Endodermal cell (in vitro differentiated cells): ENCODE data around the gene MARVELD2. TPM values are rescaled to one million over a fixed set of nuclear protein-coding genes. Genes with fewer than 3 reads are reported as not detected.

Experiments used
- DNase-seq: peaks from one replicate; pipeline ENCODE4 v3.0.0-alpha.2; 2017
- H3K27ac ChIP-seq: 2 replicates; pipeline ENCODE4 v1.5.1; 2013; ENCODE audit warnings: mild to moderate bottlenecking, low read depth, low read length, moderate library complexity
- H3K27me3 ChIP-seq: 2 replicates; pipeline ENCODE4 v1.6.1; 2013; ENCODE audit warnings: mild to moderate bottlenecking, low read length, moderate library complexity; ENCODE audit not compliant: insufficient read depth, control insufficient read depth, poor library complexity, severe bottlenecking
- H3K36me3 ChIP-seq: 2 replicates; pipeline ENCODE4 v1.7.0; 2013; ENCODE audit warnings: mild to moderate bottlenecking, low read length, moderate library complexity; ENCODE audit not compliant: control insufficient read depth, insufficient read depth
- H3K4me1 ChIP-seq: one replicate; pipeline ENCODE4 v1.7.0; 2013; ENCODE audit warnings: low read length; ENCODE audit not compliant: control insufficient read depth, insufficient read depth
- H3K4me3 ChIP-seq: 2 replicates; pipeline ENCODE4 v1.5.1; 2013; ENCODE audit warnings: mild to moderate bottlenecking, low read length, moderate library complexity
- H3K9ac ChIP-seq: 2 replicates; pipeline ENCODE4 v1.6.1; 2013; ENCODE audit warnings: mild to moderate bottlenecking, low read length, moderate library complexity; ENCODE audit not compliant: poor library complexity, severe bottlenecking; ENCODE audit errors: extremely low read depth
- H3K9me3 ChIP-seq: 2 replicates; pipeline ENCODE4 v1.6.1; 2013; ENCODE audit warnings: mild to moderate bottlenecking, low read length, moderate library complexity; ENCODE audit not compliant: control insufficient read depth
- H3K27ac Mint-ChIP-seq: 2 replicates; pipeline ENCODE4 v1.8.0; 2020; ENCODE audit warnings: mixed read lengths
- H3K27me3 Mint-ChIP-seq: 2 replicates; pipeline ENCODE4 v1.8.0; 2021; ENCODE audit warnings: mild to moderate bottlenecking, mixed read lengths; ENCODE audit not compliant: insufficient read depth
- H3K36me3 Mint-ChIP-seq: 2 replicates; pipeline ENCODE4 v1.8.0; 2020; ENCODE audit warnings: low read depth, mixed read lengths
- H3K4me1 Mint-ChIP-seq: 2 replicates; pipeline ENCODE4 v1.8.0; 2020; ENCODE audit warnings: mixed read lengths
- H3K4me3 Mint-ChIP-seq: 2 replicates; pipeline ENCODE4 v1.8.0; 2020; ENCODE audit warnings: mild to moderate bottlenecking, moderate library complexity, mixed read lengths
- H3K9me3 Mint-ChIP-seq: 2 replicates; pipeline ENCODE4 v1.8.0; 2020; ENCODE audit warnings: mild to moderate bottlenecking, mixed read lengths
- CTCF ChIP-seq: fragments of 200-600 bp; sonication (generic); conservative IDR thresholded peaks from 2 replicates; pipeline ENCODE4 v1.5.0; 2021; ENCODE audit warnings: antibody characterized with exemption, mild to moderate bottlenecking
- WGBS, 2 experiments: methylation state at CpG; one replicate each; pipeline versions ENCODE4 v1.1.5 to v1.1.7; 2013; ENCODE audit warnings: missing lambda C conversion rate in 2 of 2, mixed read lengths in 1 of 2; ENCODE audit not compliant: insufficient coverage in 1 of 2, insufficient read length in 1 of 2; 5-methylcytosine and 5-hydroxymethylcytosine counted together
- total RNA-seq, 2 donors: library from RNA; stranded (reverse); fragmentation: NEBNext Ultra II Directional in 1 of 2; extraction: Animal tissue kit (Norgen Biotek cat#: 25700) in 1 of 2; gene quantifications; 2 replicates in 1 of 2; 3 replicates in 1 of 2; pipeline ENCODE4 v1.2.1, GENCODE V29; 2021

MARVELD2 gene
- total RNA-seq, 2 donors from 2014 or later, result 30.5 to 38.0 TPM

GRCh38 chr5:69372394-69372793, 42.5 kb upstream of the MARVELD2 start:
- H3K9ac ChIP-seq, result no peak overlapping the region
- no peaks in the 10 kb centered on the region for H3K9me3 Mint-ChIP-seq
- H3K9me3 ChIP-seq, result no peaks in the 10 kb centered on the region
- H3K27ac Mint-ChIP-seq, result no peak overlapping the region
- no peak for TF ChIP-seq CTCF
- no peak overlapping the region for H3K4me3 Mint-ChIP-seq
- no peaks in the 10 kb centered on the region for H3K27me3 ChIP-seq
- peaks cover 16% of the 10 kb centered on the region for H3K4me1 Mint-ChIP-seq
- H3K27me3 Mint-ChIP-seq, result no peaks in the 10 kb centered on the region
- H3K4me1 ChIP-seq, result no peaks in the 10 kb centered on the region
- H3K36me3 ChIP-seq, result peaks cover 31% of the 10 kb centered on the region
- H3K4me3 ChIP-seq, result no peak overlapping the region
- no peak overlapping the region for H3K27ac ChIP-seq
- H3K36me3 Mint-ChIP-seq, result peaks cover 27% of the 10 kb centered on the region
- 100% methylated on average over 5 of the region's 5 CpGs; no CpG with 5 or more reads in 1 of the 2 experiments for WGBS, 2 experiments
- no peak for DNase-seq

DNA sequence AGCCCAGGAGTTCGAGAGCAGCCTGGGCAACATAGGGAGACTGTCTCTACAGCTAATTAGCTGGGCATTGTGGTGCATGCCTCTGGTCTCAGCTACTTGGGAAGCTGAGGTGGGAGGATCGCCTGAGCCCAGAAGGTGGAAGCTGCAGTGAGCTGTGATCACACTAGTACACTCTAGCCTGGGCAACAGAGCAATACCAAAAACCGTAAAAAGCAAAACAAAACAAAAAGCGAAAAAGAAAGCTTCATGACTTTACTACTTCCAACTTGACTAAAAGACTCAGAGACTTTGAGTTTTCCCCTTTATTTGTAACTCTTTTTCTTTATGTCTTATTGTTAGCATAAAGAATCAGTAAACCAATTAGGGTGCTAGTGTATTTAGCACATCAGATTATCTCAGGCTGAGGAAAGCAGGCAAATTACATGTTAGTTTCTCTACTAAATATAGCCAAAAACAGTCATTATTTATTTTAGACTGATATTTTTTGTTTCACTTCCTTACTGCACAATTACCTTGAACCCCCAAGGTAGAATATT, 39.9 kb upstream of the MARVELD2 start:
- no peak overlapping the region for H3K9ac ChIP-seq
- H3K36me3 ChIP-seq, result peaks cover 51% of the 10 kb centered on the region
- no peaks in the 10 kb centered on the region for H3K27me3 ChIP-seq
- H3K27ac ChIP-seq, result no peak overlapping the region
- 85 to 97% methylated on average over 4 of the region's 4 CpGs for WGBS, 2 experiments
- H3K9me3 ChIP-seq, result no peaks in the 10 kb centered on the region
- H3K36me3 Mint-ChIP-seq, result peaks cover 29% of the 10 kb centered on the region
- H3K9me3 Mint-ChIP-seq, result no peaks in the 10 kb centered on the region
- peaks cover 6% of the 10 kb centered on the region for H3K4me1 Mint-ChIP-seq
- no peak overlapping the region for H3K4me3 Mint-ChIP-seq
- H3K4me1 ChIP-seq, result no peaks in the 10 kb centered on the region
- H3K27me3 Mint-ChIP-seq, result no peaks in the 10 kb centered on the region
- DNase-seq, result no peak
- no peak for TF ChIP-seq CTCF
- H3K4me3 ChIP-seq, result no peak overlapping the region
- H3K27ac Mint-ChIP-seq, result peak overlapping the region; percentile 21

DNA sequence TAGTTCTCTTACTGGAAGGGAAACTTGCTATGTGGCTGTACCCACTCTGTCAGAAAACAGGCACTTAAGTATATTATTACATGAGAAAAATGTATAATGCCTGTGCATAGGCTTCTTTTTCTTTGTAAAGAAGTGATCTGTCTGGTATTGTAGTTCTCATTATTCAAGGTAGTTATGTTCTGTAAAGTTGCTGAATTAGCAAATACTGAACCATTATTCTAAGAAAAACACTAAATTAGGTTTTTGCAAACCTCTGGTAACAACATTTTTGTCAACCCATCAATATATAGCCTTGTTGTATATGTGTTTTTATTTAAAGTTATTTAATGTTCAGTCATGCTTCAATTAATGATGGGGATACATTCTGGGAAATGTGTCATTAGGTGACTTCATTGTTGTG, 36.5 kb upstream of the MARVELD2 start:
- DNase-seq, result no peak
- Histone ChIP-seq H3K36me3 (peaks cover 79% of the 10 kb centered on the region), H3K4me3 (no peak overlapping the region), H3K4me1 (no peaks in the 10 kb centered on the region), H3K9me3 (no peaks in the 10 kb centered on the region), H3K27ac (no peak overlapping the region), H3K9ac (no peak overlapping the region), H3K27me3 (no peaks in the 10 kb centered on the region)
- Mint-ChIP-seq H3K27ac (no peak overlapping the region), H3K27me3 (no peaks in the 10 kb centered on the region), H3K9me3 (no peaks in the 10 kb centered on the region), H3K4me3 (no peak overlapping the region), H3K4me1 (no peaks in the 10 kb centered on the region), H3K36me3 (peaks cover 47% of the 10 kb centered on the region)
- TF ChIP-seq CTCF, result no peak
